HG03103 (cell line): ENCODE measurements around the gene CCM2L.

ENCODE experiments used
- ATAC-seq: cut with Tn5 transposase; IDR thresholded peaks from one replicate; pipeline ENCODE4 v1.9.1; 2021; ENCODE audit warnings: low read depth; ENCODE audit not compliant: unreplicated experiment

The CCM2L gene

DNA sequence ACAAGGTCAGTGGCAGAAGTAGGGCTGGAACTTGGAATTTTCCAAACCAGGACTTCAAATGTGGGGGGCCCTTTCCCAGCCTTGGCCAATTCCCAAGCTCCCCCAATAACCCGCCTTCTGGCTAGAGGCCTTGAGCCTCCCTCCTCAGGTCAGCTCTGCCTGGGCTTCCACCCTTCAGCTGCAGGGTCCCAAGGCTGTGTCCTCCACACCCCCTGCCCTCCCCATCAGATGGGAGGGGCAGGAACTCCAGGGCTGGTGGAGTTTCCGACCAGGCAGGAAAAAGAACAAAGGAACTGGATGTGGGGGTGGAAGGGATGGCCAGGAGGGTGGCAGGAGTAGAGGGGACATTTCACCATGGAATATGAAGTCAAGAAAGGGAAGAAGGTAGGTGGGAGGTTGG is at the start of gene CCM2L:
CCM2L (plus strand) TSS at position 338 of the 400 bp plus-strand sequence; CDS start at position 355, 17 bp downstream.
- no peak for ATAC-seq

DNA sequence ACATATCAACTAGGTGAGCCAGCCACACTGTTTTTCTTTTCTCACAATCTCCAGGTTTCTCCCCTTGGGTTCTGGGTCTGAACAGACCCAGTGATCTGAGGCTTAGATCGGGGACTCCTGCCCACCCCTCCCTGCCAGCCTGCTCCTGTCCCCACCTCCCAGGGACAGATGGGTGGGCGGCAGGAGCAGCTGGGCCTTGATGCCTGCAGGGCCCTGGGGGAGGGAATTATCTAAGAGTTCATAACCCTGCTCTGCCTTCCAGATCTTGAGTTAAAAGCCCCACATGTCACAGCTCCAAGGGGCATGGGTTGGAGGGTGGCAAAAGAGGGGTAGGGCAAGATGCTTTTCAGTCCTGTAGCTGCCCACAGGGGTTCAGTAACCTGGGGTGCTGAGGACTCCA is 47.5 kb upstream of the CCM2L start:
- no peak for ATAC-seq

DNA sequence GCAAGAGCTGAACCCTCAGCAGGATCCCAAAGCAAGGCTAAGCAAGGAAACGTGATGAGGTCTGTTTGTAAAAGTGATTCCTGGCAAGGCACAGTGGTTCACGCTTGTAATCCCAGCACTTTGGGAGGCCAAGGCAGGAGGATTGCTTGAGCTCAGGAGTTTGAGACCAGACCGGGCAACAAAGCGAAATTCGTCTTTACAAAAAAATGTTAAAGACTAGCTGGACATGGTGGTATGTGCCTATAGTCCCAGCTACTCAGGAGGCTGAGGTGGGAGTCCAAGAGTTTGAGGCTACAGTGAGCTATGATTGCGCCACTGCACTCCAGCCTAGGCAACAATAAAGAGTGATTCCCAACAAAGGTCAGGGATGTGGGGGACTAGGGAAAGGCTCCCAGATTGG is 46.3 kb upstream of the CCM2L start:
- ATAC-seq, result no peak

DNA sequence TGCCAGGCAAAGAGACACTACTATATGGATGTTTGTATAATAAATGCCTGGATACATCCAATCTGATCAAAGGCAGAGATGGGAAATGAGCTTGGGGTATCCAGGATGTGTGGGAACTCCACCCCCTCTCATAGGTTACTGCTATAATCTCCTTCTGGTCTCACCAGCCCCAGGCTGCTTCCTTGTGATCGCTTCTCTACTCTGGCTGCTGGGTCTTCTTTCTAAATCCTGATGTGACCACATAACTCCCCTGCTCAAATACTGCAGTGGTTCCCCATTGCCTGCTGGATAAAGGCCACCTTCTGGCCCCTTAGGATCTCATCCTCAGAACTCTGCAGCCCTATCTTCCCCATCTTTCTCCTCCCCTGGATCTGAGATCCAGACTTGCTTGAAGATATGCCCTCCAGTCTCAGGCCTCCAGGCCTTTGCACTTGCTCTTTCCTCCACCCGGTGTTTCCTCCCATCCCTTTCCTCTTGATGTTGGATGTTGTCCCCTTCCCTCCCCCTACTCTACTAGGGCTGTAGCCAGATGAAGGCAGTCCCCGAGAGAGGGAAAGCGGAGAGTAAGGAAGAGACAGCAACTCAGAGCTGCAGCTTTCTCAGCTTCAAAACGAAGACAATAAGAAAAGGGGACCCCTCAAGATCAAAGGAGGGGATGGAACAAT is 43.1 kb upstream of the CCM2L start:
- no peak for ATAC-seq

DNA sequence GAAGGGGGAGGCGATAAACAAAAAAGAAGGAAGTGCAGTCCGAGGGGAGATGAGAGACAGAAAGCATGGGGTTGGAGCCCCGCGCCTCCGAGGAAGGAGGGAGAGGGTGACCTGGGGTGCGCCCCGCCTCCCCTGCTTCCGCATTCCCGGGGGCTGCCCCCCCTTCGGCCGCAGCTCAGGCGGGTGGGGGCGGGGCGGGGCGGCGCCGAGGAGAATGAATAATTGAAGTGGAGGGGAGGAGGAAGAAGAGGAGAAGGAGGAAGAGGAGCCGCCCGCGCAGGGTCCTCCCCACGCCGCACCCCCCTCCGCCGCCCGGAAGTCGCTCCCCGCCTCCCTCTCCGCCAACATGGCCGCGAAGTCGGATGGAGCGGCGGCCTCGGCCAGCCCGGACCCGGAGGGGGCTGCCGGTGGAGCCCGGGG is 42.4 kb upstream of the CCM2L start, which contains the start of gene XKR7:
XKR7 (plus strand) TSS at position 322 of the 420 bp plus-strand sequence; CDS start at position 347, 25 bp downstream.
- ATAC-seq, result no peak

DNA sequence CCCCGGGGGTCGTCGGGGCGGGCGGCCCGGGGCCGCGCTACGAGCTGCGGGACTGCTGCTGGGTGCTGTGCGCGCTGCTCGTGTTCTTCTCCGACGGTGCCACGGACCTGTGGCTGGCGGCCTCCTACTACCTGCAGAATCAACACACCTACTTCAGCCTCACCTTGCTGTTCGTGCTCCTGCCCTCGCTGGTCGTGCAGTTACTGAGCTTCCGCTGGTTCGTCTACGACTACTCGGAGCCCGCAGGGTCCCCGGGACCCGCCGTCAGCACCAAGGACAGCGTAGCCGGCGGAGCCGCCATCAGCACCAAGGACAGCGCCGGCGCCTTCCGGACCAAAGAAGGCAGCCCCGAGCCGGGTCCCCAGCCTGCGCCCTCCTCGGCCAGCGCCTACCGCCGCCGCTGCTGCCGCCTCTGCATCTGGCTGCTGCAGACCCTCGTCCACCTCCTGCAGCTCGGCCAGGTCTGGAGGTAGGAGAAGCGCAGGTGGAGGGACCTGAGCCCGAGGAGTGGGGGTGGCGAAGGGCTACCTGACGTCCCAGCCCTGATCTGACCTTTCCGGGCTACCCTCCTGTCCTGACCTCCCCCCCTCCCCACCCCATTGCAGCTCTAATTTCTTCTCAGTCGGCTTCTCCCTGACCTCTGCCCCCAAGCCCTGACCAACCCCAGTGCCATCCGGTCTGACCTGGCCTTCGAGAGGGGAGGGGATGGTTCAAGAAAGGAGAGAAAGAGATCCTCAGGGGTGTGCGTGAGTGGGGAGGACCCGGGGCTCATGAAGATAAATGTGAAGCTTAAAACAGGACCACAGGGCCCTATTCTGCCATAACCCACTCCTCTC is 41.7 kb upstream of the CCM2L start:
- no peak for ATAC-seq

DNA sequence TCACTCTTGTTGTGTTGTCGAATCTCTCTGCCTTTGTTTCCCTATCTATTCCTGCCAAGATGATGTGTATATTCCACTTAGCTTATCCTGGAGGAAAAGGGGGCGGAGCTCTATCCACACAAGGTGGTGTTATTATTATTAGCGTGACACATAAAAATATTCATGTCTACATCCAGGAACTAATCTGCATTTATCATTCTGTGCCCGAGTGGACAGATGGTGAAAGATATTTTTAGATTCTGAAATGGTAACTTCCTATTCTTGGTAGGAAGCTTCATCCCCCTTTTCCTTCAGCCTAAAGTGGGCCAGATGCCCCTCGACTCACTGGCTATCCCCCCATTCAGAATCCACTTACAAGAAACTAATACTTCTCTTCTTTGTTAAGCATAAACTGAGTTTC is 40.2 kb upstream of the CCM2L start:
- no peak for ATAC-seq

DNA sequence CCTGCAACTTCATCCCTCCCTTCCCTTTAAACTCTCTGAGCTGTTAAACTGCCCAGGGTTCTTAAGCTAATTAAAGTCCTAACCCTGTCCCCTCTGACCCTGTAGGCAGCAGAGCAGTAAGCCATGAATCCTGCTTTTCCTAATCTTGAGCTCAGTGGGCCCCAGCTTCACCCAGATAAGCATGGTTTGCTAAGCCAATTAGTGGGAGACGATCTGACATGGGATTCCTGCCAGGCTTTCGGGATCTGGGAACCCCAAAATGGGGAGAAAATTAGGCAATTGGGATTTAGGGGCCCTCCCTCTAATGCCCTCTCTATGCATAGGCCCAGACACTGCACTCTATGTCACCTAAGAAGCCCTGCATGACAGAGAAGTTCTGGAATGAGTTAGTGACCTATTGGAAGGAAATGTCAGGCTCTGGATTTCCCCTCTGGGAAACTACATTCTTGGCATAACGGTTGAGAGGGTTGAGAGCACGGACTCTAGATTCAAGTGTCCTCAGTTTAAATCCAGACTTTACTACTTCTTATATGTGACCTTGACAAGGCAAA is 37.7 kb upstream of the CCM2L start:
- ATAC-seq, result no peak

DNA sequence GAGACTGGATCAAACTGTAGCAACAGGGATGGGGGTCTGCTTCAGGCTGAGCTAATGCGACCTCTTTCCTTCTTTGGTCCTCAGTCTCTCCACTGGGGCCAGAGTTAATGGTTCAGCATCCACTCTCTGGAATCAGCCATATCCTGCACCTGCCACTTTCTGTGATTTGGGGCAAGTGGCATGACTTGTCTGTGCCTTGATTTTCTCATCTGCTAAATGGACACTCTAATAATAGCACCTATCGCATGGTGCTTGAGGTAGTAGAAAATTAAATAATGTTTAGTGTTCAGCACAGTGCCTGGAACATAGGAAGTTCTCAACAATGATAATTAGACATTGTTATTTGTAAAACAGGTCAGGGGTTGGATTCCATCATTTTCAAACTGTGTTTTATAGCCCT is 35.9 kb upstream of the CCM2L start:
- no peak for ATAC-seq

DNA sequence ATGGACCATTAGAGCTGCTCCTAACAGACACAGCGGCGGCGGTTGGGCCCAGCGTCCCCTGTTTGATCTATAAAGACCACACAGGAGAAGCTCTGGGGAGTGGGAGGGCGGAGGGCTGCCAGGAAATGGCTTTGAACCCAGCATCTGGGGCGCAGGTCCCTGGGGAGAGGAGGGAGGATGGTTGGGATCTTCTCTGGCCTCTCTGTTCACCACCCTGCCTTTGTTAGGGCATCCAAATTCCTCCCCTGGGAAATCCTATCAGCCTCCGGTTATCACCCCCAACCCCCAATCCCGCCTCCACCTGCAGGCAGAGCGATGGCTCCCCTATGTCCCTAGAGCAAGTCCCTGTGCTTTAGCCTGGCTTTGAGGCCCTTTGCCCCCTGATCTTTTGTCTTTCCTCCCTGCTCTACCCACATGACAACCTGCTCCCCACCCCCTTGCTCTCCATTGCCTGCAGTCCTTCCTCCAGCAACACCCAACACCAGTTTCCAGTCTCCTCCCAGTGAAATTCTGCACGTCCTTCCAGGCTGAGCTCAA is 35.2 kb upstream of the CCM2L start:
- ATAC-seq, result no peak

DNA sequence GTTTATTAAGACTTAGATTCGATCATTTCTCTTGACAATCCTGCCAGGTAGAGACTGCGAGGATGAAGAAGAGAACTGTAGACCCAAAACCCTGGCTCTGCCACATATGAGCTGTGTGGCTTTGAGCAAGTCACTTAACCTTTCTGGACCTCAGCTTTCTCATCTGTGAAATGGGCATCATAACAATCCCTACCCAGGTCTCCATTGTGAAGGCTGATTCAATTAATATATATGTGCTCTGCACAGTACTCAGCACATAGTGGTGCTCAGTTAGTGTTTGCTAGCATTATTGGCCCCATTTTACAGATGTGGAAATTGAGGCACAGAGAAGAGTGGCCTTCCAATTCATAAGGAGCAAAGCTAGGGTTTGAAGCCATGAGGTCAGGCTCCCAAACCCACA is 34.4 kb upstream of the CCM2L start:
- ATAC-seq, result no peak

DNA sequence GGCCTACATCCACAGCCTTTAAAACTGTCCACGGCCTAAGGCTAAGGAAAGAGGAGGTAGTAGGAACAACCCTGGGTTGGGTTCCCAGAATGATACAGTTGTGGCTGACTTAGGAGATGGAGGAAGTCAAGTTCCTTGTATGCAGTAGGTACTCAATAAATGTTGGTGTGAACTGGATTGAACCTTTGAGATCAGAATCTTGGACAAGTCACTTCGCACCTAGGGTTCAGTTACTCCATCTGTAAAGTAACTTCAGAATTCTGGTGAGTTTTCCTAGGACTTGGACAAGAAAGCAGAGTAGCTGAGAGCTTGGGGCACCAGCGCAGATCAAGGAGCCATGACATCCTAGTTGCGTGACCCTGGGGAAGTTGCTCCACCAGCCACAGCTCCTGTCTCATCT is 33.2 kb upstream of the CCM2L start:
- ATAC-seq, result no peak

DNA sequence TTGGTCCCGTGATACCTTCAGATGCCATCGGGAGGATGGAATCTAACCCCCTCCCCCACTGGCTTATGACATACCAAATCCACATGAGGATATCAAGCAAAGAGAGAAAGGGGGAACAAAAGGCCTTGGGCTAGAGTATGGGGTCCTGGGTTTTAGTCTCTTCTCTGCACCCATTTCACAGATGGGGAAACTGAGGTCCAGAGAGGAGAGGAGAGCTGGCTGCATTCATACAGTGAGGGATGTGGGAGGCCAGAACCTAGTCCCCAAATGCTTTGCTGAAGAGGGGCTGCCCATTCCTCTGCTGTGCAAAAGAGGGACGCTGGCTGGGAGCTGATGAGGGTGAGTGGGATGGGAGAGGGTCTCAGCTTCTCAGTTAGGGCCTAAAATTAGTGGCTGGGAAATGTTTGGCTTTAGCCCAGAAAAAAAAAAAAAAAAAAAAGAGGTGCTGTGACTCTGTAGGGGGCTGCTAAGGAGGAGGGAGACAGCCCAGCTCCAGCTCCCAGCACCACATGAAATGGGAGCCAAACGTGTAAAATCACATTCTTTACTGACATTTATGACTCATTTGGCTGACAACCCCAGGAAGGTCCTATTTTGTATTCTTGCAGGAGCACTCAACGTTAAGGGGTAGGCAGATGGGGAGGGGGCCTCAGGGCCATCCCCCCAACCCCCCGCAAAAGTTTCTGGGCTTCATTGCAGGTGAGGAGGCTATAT is 30.4 kb upstream of the CCM2L start:
- no peak for ATAC-seq

DNA sequence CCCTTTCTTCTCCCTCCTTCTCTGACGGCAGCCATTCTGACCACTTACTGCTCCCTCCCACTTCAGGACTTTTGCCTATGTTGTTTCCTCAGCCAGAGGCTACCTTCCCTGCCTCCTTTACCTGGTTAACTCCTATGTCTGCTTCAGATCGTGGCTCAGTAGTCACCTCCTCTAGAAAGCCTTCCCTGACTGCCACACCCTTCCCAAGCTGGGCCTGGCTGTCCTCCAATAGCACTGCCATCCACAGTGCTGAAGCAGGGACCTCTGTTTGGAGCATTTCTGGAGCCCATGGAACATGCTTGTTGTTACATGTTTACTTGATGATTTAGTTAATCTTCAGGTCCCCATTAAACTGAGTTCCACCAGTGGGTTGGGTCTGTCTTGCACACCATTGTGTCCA is 28.5 kb upstream of the CCM2L start:
- ATAC-seq, result no peak

DNA sequence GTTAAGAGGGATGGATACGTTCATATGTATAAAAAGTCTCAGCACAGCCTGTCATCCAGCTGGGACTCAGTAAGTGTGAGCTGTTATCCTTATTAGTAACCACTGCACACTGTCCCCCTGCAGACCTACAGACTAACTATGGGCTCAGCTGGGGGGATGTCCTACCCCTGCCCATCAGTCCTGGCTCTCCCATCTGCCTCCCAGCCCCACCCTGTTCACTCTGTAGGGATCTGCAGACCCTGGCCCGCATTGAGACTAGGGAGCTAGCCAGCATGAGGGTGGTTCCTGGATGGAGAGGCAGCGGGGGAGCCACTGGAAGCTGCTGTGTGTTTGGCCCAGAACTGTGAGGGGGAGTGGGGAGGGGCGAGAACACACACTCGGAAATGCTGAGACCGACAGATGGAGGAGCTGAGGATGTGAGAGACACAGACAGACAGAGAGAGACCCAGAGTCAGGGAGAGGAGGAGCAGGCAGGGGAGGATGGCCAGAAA is 25.2 kb upstream of the CCM2L start:
- no peak for ATAC-seq

DNA sequence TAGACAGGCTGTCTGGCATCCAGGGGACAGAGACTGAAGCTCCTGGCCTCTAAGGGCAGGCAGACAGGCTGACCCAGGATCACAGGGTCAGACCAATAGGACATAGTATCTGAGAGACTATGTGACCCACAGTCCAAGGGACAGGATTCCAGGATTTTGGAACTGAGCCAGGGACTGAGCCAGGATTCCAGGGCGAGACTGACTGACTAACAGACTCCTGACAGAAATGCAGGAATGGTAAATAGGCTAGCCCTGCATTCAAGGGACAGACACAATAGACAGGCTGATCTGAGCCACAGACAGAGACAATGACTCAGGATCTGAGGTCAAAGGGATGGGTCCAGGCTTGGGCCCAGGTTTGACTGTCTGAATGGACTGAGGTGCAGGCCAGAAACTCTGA is 22.5 kb upstream of the CCM2L start:
- no peak for ATAC-seq

DNA sequence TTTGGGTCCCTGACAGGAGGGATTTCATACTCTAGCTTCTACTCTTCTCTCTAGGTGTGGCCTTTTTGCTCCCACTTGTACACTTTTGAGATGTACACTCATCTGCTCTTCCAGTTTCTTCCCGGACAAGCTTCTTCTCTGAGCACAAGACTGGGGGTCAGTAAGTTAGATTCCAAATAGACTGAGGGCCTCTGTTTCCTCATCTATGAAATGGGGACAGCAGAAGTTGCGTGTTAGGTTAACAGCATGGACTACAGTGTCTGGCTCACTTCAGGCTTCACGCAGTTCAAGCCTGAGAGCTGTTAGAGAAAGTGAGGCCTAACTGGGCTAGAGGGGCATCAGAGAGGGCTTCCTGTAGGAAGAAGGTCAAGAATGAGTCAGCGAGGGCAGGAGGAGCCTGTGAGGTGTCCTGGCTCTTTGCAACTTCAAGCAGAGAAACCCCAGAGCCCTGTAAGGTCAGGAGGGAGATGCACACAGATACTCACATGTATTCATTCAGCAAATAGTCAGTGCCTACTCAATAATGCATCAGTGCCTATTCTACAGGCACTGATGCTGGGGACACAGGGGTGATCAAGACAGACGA is 21.7 kb upstream of the CCM2L start:
- ATAC-seq, result no peak

DNA sequence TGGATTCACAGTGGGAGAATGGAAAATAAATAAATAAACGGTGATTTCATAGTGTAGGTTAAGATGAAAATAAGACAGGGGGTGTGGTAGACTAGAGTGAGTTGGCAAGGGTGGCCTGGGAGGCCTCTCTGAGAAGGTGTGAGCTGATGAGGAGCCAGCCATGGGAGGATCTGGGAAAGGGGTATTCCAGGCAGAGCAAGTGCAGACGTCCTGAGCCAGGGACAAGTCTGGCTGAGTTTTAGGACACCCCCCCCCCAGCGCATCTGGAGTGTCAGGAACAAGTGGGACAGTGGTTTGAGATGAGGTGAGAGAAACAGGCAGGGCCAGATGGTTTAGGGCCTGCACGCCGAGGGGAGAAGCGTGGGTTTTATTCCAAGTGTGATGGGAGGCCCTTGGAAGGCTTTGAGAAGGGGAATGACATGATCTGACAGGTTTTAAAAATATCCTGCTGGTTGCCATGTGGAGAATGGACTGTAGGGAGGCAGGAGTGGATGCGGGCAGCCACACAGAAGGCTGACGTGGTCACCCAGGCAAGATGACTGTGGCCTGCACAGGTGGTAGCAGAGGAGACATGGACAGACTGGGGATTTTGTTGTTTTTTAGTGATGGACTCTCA is 21.1 kb upstream of the CCM2L start:
- no peak for ATAC-seq

DNA sequence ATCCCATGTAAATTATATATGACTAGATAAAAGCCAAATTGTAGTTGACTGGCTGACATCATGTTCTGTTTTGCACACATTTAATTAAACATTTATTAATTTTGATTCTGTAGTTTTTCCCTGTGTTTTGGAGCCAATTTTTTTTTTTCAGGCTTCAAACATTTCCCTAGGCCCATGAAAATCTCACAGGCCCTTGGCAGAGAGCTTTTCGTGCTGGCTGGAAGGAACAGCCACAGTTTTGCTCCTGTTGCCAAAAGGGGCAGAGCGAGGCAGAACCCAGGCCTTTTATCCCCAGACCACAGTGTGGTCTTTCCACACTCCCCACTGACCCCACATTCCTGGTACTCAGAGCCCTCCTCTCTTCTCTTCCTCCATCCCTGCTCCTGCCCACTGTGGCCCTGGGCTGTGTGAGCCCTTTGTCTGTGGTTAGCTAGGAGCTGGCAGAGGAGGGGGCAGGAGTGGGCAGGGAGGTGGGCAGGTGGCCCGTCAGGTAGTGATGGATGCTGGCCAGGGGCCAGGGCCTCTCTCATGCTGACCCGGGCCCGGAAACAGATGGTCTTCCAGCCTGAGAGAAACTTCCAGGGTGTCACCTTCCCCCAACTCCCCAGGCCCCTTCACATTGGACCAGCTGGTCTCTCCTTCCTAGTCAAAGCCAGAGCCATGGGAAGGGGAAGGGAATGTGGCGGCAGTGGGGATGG is 19.4 kb upstream of the CCM2L start:
- ATAC-seq, result no peak
